GM18861 (cell line): ENCODE measurements around the gene DENND1B.

Experiments
- ATAC-seq: cut with Tn5 transposase; IDR thresholded peaks from one replicate; pipeline ENCODE4 v1.9.1; 2021; ENCODE audit not compliant: unreplicated experiment

Gene DENND1B

GRCh38 chr1:197686231-197686630 is 89.0 kb downstream of the DENND1B start:
- no peak for ATAC-seq

- ATAC-seq: no peak
Measured at GRCh38 chr1:197685785-197686184, 89.5 kb downstream of the DENND1B start.

- ATAC-seq: no peak
Measured at GRCh38 chr1:197683895-197684553, 91.3 kb downstream of the DENND1B start.

GRCh38 chr1:197683280-197683679 is 92.0 kb downstream of the DENND1B start:
- no peak for ATAC-seq

- ATAC-seq: no peak
Measured at GRCh38 chr1:197680311-197680710, 95.0 kb downstream of the DENND1B start.

- no peak for ATAC-seq
Measured at GRCh38 chr1:197677752-197678295, 97.5 kb downstream of the DENND1B start.

GRCh38 chr1:197677313-197677712 is 98.0 kb downstream of the DENND1B start:
- ATAC-seq: no peak

GRCh38 chr1:197675583-197676208 is 99.6 kb downstream of the DENND1B start:
- ATAC-seq: no peak

- ATAC-seq: no peak
Measured at GRCh38 chr1:197674286-197674685, 101.0 kb downstream of the DENND1B start.

GRCh38 chr1:197673292-197673691 is 102.0 kb downstream of the DENND1B start:
- no peak for ATAC-seq

- ATAC-seq: no peak
Measured at GRCh38 chr1:197672347-197672746, 102.9 kb downstream of the DENND1B start.

- no peak for ATAC-seq
Measured at GRCh38 chr1:197671920-197672319, 103.4 kb downstream of the DENND1B start.

GRCh38 chr1:197671140-197671539 is 104.1 kb downstream of the DENND1B start:
- ATAC-seq: no peak

- ATAC-seq: no peak
Measured at GRCh38 chr1:197666769-197667285, 108.5 kb downstream of the DENND1B start.

GRCh38 chr1:197664391-197664790 is 110.9 kb downstream of the DENND1B start:
- ATAC-seq: no peak

- ATAC-seq: no peak
Measured at GRCh38 chr1:197663162-197663953, 111.9 kb downstream of the DENND1B start.

- ATAC-seq: no peak
Measured at GRCh38 chr1:197660389-197660788, 114.9 kb downstream of the DENND1B start.

- ATAC-seq: no peak
Measured at GRCh38 chr1:197659171-197659570, 116.1 kb downstream of the DENND1B start.

- ATAC-seq: no peak
Measured at GRCh38 chr1:197649188-197649587, 126.1 kb downstream of the DENND1B start.

- no peak for ATAC-seq
Measured at GRCh38 chr1:197638316-197638715, 137.0 kb downstream of the DENND1B start.

GRCh38 chr1:197637406-197637805 is 137.9 kb downstream of the DENND1B start:
- no peak for ATAC-seq
